Erythroblast (primary cell): ENCODE data around the gene RERE.

Source experiments
- GATA1 ChIP-seq: IDR thresholded peaks from 2 replicates; pipeline ENCODE4 v1.6.1; 2011; ENCODE audit warnings: low read depth, mild to moderate bottlenecking, control low read depth, low read length, moderate library complexity
- POLR2A ChIP-seq: IDR thresholded peaks from 2 replicates; pipeline ENCODE4 v1.6.1; 2011; ENCODE audit warnings: mild to moderate bottlenecking, low read length

DNA sequence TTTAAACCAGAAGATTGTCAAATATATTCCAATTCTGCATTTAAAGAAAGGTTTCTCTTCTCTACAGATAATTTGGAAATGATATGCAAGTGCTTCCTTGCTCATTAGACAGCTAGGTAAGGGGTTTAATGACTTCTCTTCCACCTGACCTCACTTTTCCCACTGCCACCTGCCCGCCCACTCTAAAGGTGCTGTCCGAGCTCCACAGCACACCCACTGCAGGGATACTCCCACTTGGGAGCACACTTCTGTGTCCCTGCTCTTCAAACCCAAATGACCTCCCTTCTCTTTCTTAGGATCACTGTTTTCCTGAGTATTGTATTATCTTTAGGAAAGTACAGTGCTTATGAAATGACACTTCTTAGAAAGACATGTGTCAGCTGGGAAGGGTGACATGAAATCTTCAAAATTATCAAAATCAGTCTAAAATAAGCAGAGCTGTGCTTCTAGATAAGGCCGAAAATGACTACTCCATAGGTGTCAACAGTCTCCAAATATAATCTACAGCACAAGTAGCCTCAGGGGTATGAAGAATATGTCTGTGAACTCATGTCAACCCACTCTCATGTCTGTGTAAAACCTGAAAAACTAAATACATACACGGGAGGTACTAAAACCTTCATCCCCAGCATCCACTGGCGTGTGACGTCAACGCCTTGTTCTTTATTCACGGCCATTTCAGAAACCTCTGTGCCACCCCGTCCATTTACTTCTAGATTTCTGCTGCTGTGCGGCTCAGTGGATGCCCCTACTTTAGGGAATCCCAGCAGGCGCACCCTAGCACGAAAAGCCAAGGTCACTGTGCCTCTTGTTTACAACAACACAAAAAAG is 428.5 kb downstream of the RERE start:
- TF ChIP-seq POLR2A (no peak), GATA1 (no peak)
